Neutrophil (primary cell): ENCODE data around the gene GALNT17.
"Not testable (repeated sequence)": the region's sequence is repeated elsewhere in the genome, so short reads cannot be mapped to it uniquely, and the experiment has no call there.

Experiments
- H3K27ac ChIP-seq: fragments of 200-600 bp; sonication (generic); 2 replicates; pipeline ENCODE4 v1.5.1; 2016; ENCODE audit warnings: mild to moderate bottlenecking, moderate library complexity
- H3K27me3 ChIP-seq: fragments of 200-600 bp; sonication (generic); 2 replicates; pipeline ENCODE4 v1.6.0; 2016; ENCODE audit warnings: mild to moderate bottlenecking
- H3K36me3 ChIP-seq: fragments of 200-600 bp; sonication (generic); 2 replicates; pipeline ENCODE4 v1.5.1; 2017
- H3K4me1 ChIP-seq, 2 experiments: fragments of 200-600 bp in 1 of 2; sonication (generic) in 1 of 2; 1 replicate in 1 of 2; 2 replicates in 1 of 2; pipeline versions ENCODE4 v1.5.1 to v1.6.1; 2013 to 2016; ENCODE audit warnings: low read depth in 1 of 2, low read length in 1 of 2, mild to moderate bottlenecking in 1 of 2, moderate library complexity in 1 of 2; ENCODE audit not compliant: control insufficient read depth in 1 of 2, insufficient read depth in 1 of 2
- H3K4me3 ChIP-seq, 2 experiments: fragments of 200-600 bp in 1 of 2; sonication (generic) in 1 of 2; 1 replicate in 1 of 2; 2 replicates in 1 of 2; pipeline ENCODE4 v1.5.1; 2013 to 2016; ENCODE audit warnings: low read depth in 1 of 2, low read length in 1 of 2, mild to moderate bottlenecking in 1 of 2, moderate library complexity in 1 of 2
- H3K9me3 ChIP-seq: fragments of 200-600 bp; sonication (generic); 2 replicates; pipeline ENCODE4 v1.5.1; 2016
- TF ChIP-seq, protein P1 (sequence below): fragments of 200-600 bp; sonication (generic); IDR thresholded peaks from 2 replicates; pipeline ENCODE4 v1.5.1; 2016; ENCODE audit warnings: antibody characterized with exemption

GALNT17 gene

GRCh38 chr7:71639382-71640085 is 507.6 kb downstream of the GALNT17 start:
- H3K27ac ChIP-seq, result no peak overlapping the region
- H3K9me3 ChIP-seq, result no peaks in the 10 kb centered on the region
- H3K36me3 ChIP-seq, result no peaks in the 10 kb centered on the region
- no peaks in the 10 kb centered on the region for H3K4me1 ChIP-seq
- no peak overlapping the region for H3K4me3 ChIP-seq
- no peaks in the 10 kb centered on the region for H3K27me3 ChIP-seq
- TF ChIP-seq, protein P1, sequence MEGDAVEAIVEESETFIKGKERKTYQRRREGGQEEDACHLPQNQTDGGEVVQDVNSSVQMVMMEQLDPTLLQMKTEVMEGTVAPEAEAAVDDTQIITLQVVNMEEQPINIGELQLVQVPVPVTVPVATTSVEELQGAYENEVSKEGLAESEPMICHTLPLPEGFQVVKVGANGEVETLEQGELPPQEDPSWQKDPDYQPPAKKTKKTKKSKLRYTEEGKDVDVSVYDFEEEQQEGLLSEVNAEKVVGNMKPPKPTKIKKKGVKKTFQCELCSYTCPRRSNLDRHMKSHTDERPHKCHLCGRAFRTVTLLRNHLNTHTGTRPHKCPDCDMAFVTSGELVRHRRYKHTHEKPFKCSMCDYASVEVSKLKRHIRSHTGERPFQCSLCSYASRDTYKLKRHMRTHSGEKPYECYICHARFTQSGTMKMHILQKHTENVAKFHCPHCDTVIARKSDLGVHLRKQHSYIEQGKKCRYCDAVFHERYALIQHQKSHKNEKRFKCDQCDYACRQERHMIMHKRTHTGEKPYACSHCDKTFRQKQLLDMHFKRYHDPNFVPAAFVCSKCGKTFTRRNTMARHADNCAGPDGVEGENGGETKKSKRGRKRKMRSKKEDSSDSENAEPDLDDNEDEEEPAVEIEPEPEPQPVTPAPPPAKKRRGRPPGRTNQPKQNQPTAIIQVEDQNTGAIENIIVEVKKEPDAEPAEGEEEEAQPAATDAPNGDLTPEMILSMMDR, result no peak

- not testable (repeated sequence) for H3K36me3 ChIP-seq, H3K27ac ChIP-seq, H3K4me1 ChIP-seq, H3K9me3 ChIP-seq, H3K4me3 ChIP-seq, H3K27me3 ChIP-seq
Measured at GRCh38 chr7:71643031-71643430, 511.1 kb downstream of the GALNT17 start.

DNA sequence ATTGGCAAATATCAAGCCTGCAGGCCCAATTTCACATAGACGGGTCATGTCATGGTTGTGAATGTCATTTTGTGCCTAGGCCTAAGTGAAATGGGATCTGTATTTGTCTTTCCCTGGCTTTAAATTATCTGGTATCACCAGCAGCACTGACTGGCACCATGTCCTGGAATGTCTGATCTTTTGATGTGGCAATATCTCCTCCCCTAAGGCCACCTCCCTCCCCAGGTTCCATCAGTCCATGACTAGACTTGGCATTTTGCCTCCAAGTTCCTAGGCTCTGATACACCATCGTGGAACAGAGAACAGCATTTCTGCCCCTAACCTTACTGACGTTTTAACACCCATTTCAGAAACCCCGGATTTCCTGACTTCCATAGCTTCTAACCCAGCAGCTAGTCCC is 513.9 kb downstream of the GALNT17 start:
- Histone ChIP-seq H3K4me1 (no peaks in the 10 kb centered on the region), H3K4me3 (no peak overlapping the region), H3K27ac (no peak overlapping the region), H3K27me3 (no peaks in the 10 kb centered on the region), H3K9me3 (no peaks in the 10 kb centered on the region), H3K36me3 (no peaks in the 10 kb centered on the region)
- TF ChIP-seq, protein P1, result no peak

GRCh38 chr7:71649812-71650211 is 517.9 kb downstream of the GALNT17 start:
- TF ChIP-seq, protein P1, result no peak

GRCh38 chr7:71650653-71651337 is 518.9 kb downstream of the GALNT17 start:
- Histone ChIP-seq H3K4me1 (no peaks in the 10 kb centered on the region), H3K27me3 (no peaks in the 10 kb centered on the region), H3K9me3 (no peaks in the 10 kb centered on the region), H3K4me3 (no peak overlapping the region), H3K27ac (no peak overlapping the region), H3K36me3 (no peaks in the 10 kb centered on the region)
- TF ChIP-seq, protein P1, result no peak

More at GRCh38 chr7:71649812-71650211, 517.9 kb downstream of the GALNT17 start:
- no peaks in the 10 kb centered on the region for H3K27me3 ChIP-seq
- H3K36me3 ChIP-seq, result no peaks in the 10 kb centered on the region
- no peak overlapping the region for H3K27ac ChIP-seq
- H3K9me3 ChIP-seq, result no peaks in the 10 kb centered on the region
- no peak overlapping the region for H3K4me3 ChIP-seq
- no peaks in the 10 kb centered on the region for H3K4me1 ChIP-seq

GRCh38 chr7:71652510-71652909 is 520.6 kb downstream of the GALNT17 start:
- Histone ChIP-seq H3K9me3 (no peaks in the 10 kb centered on the region), H3K36me3 (no peaks in the 10 kb centered on the region)

More at GRCh38 chr7:71652510-71652909, 520.6 kb downstream of the GALNT17 start:
- TF ChIP-seq, protein P1, result no peak
- H3K4me3 ChIP-seq, result no peak overlapping the region
- H3K27ac ChIP-seq, result no peak overlapping the region
- no peaks in the 10 kb centered on the region for H3K27me3 ChIP-seq
- no peaks in the 10 kb centered on the region for H3K4me1 ChIP-seq
